SK-N-SH (cell line): ENCODE data around the gene APBB2.
A peak's percentile ranks its signal among the peaks of the same experiment; 100 is the strongest.

Source experiments
- CHD2 ChIP-seq: fragments of 150-350 bp; IDR thresholded peaks from 2 replicates; pipeline ENCODE4 v1.6.1; 2018; ENCODE audit warnings: low read length; ENCODE audit not compliant: partially characterized antibody
- CTCF ChIP-seq: fragments of 200-600 bp; sonication (generic); IDR thresholded peaks from 2 replicates; pipeline ENCODE4 v1.6.1; 2017; ENCODE audit warnings: antibody characterized with exemption, mild to moderate bottlenecking, moderate library complexity
- EP300 ChIP-seq, 2 experiments: IDR thresholded peaks; 2 replicates each; pipeline versions ENCODE4 v1.4.0 to v1.6.1; 2012; ENCODE audit warnings: borderline replicate concordance in 1 of 2, low read depth in 1 of 2, low read length in 1 of 2
- EZH2phosphoT487 ChIP-seq: fragments of 200-600 bp; sonication (generic); IDR thresholded peaks from 2 replicates; pipeline ENCODE4 v1.6.1; 2017; ENCODE audit warnings: low read depth, mixed run types, mild to moderate bottlenecking, antibody characterized with exemption, moderate library complexity, borderline replicate concordance
- GATA2 ChIP-seq: sonication (generic); formaldehyde crosslinking; IDR thresholded peaks from 2 replicates; pipeline ENCODE4 v1.5.0; 2020; ENCODE audit warnings: mild to moderate bottlenecking, missing genetic modification reagents
- IRF3 ChIP-seq: fragments of 150-350 bp; IDR thresholded peaks from 2 replicates; pipeline ENCODE4 v1.6.1; 2016; ENCODE audit warnings: mild to moderate bottlenecking, low read depth, low read length
- NRF1 ChIP-seq: IDR thresholded peaks from 2 replicates; pipeline ENCODE4 v1.6.1; 2012; ENCODE audit warnings: low read depth, mild to moderate bottlenecking, low read length
- POLR2AphosphoS5 ChIP-seq: IDR thresholded peaks from 2 replicates; pipeline ENCODE4 v1.6.1; 2012; ENCODE audit warnings: low read depth, low read length
- RAD21 ChIP-seq: IDR thresholded peaks from 2 replicates; pipeline ENCODE4 v1.6.1; 2012; ENCODE audit warnings: mild to moderate bottlenecking, low read length
- RCOR1 ChIP-seq: fragments of 150-350 bp; IDR thresholded peaks from 2 replicates; pipeline ENCODE4 v1.6.1; 2017; ENCODE audit warnings: antibody characterized with exemption, low read length
- SMC3 ChIP-seq: IDR thresholded peaks from 2 replicates; pipeline ENCODE4 v1.6.1; 2012; ENCODE audit warnings: low read depth, low read length, improper control_type of control experiment
- TCF12 ChIP-seq: IDR thresholded peaks from 2 replicates; pipeline ENCODE4 v1.4.0; 2012

GRCh38 chr4:40916218-40916555 lies 298.2 kb downstream of the APBB2 start:
- TF ChIP-seq CTCF = no peak
- TF ChIP-seq POLR2AphosphoS5 = no peak
- TF ChIP-seq CHD2 = no peak
- no peak for TF ChIP-seq TCF12
- TF ChIP-seq NRF1 = no peak
- no peak for TF ChIP-seq RCOR1
- TF ChIP-seq IRF3 = no peak
- peak in 1 of 2 experiments; percentile 3; a peak in 1 of 4 replicates for TF ChIP-seq EP300 (IDR thresholded peaks at IDR 0.05; ENCODE audit: borderline replicate concordance in 1 of 2, low read depth in 1 of 2, low read length in 1 of 2)
- TF ChIP-seq GATA2 = no peak
- TF ChIP-seq EZH2phosphoT487 = no peak
- no peak for TF ChIP-seq RAD21
- TF ChIP-seq SMC3 = no peak
